ENCODE data around the gene ATP13A3. TPM values are rescaled to one million over a fixed set of nuclear protein-coding genes. Genes with fewer than 3 reads are reported as not detected.

The ATP13A3 gene
- total and polyA plus RNA-seq, 2 donors (not counting 1 experiment from before 2014, with no cell fraction given), result 222 to 285 TPM

GRCh38 chr3:194512895-194513601, 26.2 kb upstream of the ATP13A3 start:
- peak in 1 of 2 donors; percentile 61 for DNase-seq (ENCODE audit: low read depth in 2 of 2)
- Histone ChIP-seq H3K9ac (ENCODE audit: insufficient read depth, low read length) (no peak overlapping the region), H2AFZ (ENCODE audit: low read length) (no peak overlapping the region), H3K79me2 (ENCODE audit: control insufficient read depth, insufficient read depth, low read length) (no peaks in the 10 kb centered on the region), H3K36me3 (ENCODE audit: control insufficient read depth, insufficient read depth, low read length) (no peaks in the 10 kb centered on the region), H3K27ac (ENCODE audit: insufficient read depth, low read length) (no peak overlapping the region), H3K4me1 (ENCODE audit: control insufficient read depth, extremely low read depth, insufficient read depth, low read length) (peaks cover 3% of the 10 kb centered on the region), H4K20me1 (ENCODE audit: control insufficient read depth, extremely low read depth, insufficient read depth, low read length) (no peaks in the 10 kb centered on the region), H3K9me3 (ENCODE audit: control insufficient read depth, insufficient read depth, low read depth, low read length) (no peaks in the 10 kb centered on the region), H3K4me2 (ENCODE audit: extremely low read depth, insufficient read depth, low read length) (no peak overlapping the region), H3K27me3 (ENCODE audit: control insufficient read depth, insufficient read depth, low read length) (no peaks in the 10 kb centered on the region), H3K4me3 (replicated peaks in 1 of 4; ENCODE audit: control extremely low read depth in 1 of 4, insufficient read depth in 1 of 4, low read depth in 3 of 4, low read length in 4 of 4) (no peak overlapping the region)
- no peak for TF ChIP-seq EZH2 (IDR thresholded peaks at IDR 0.05; ENCODE audit: low read length, missing control alignments)
- TF ChIP-seq CTCF (conservative IDR thresholded peaks at IDR 0.05 in 1 of 2, IDR thresholded peaks at IDR 0.05 in 1 of 2; ENCODE audit: low read depth in 1 of 2, low read length in 2 of 2), result no peak

GRCh38 chr3:194508491-194509453, 22.0 kb upstream of the ATP13A3 start:
- Histone ChIP-seq H3K4me1 (ENCODE audit: control insufficient read depth, extremely low read depth, insufficient read depth, low read length) (peaks cover 8% of the 10 kb centered on the region), H3K9me3 (ENCODE audit: control insufficient read depth, insufficient read depth, low read depth, low read length) (no peaks in the 10 kb centered on the region), H4K20me1 (ENCODE audit: control insufficient read depth, extremely low read depth, insufficient read depth, low read length) (no peaks in the 10 kb centered on the region), H3K9ac (ENCODE audit: insufficient read depth, low read length) (no peak overlapping the region), H3K4me2 (ENCODE audit: extremely low read depth, insufficient read depth, low read length) (no peak overlapping the region), H3K27ac (ENCODE audit: insufficient read depth, low read length) (no peak overlapping the region), H3K4me3 (replicated peaks in 1 of 4; ENCODE audit: control extremely low read depth in 1 of 4, insufficient read depth in 1 of 4, low read depth in 3 of 4, low read length in 4 of 4) (no peak overlapping the region), H3K79me2 (ENCODE audit: control insufficient read depth, insufficient read depth, low read length) (no peaks in the 10 kb centered on the region), H3K36me3 (ENCODE audit: control insufficient read depth, insufficient read depth, low read length) (no peaks in the 10 kb centered on the region), H3K27me3 (ENCODE audit: control insufficient read depth, insufficient read depth, low read length) (no peaks in the 10 kb centered on the region), H2AFZ (ENCODE audit: low read length) (no peak overlapping the region)
- TF ChIP-seq EZH2 (IDR thresholded peaks at IDR 0.05; ENCODE audit: low read length, missing control alignments), result no peak
- DNase-seq (ENCODE audit: low read depth in 2 of 2), result peak in 1 of 2 donors; percentile 34

GRCh38 chr3:194507571-194507970, 20.8 kb upstream of the ATP13A3 start:
- no peaks in the 10 kb centered on the region for H3K27me3 ChIP-seq (ENCODE audit: control insufficient read depth, insufficient read depth, low read length)
- no peaks in the 10 kb centered on the region for H3K9me3 ChIP-seq (ENCODE audit: control insufficient read depth, insufficient read depth, low read depth, low read length)
- no peaks in the 10 kb centered on the region for H4K20me1 ChIP-seq (ENCODE audit: control insufficient read depth, extremely low read depth, insufficient read depth, low read length)
- no peaks in the 10 kb centered on the region for H3K36me3 ChIP-seq (ENCODE audit: control insufficient read depth, insufficient read depth, low read length)
- peaks cover 8% of the 10 kb centered on the region for H3K4me1 ChIP-seq (ENCODE audit: control insufficient read depth, extremely low read depth, insufficient read depth, low read length)
- H3K4me3 ChIP-seq (replicated peaks in 1 of 4; ENCODE audit: control extremely low read depth in 1 of 4, insufficient read depth in 1 of 4, low read depth in 3 of 4, low read length in 4 of 4), result no peak overlapping the region
- no peak overlapping the region for H3K27ac ChIP-seq (ENCODE audit: insufficient read depth, low read length)
- TF ChIP-seq EZH2 (IDR thresholded peaks at IDR 0.05; ENCODE audit: low read length, missing control alignments), result no peak
- no peak for TF ChIP-seq CTCF (conservative IDR thresholded peaks at IDR 0.05 in 1 of 2, IDR thresholded peaks at IDR 0.05 in 1 of 2; ENCODE audit: low read depth in 1 of 2, low read length in 2 of 2)
- H2AFZ ChIP-seq (ENCODE audit: low read length), result no peak overlapping the region
- no peak for DNase-seq (ENCODE audit: low read depth in 2 of 2)
- no peaks in the 10 kb centered on the region for H3K79me2 ChIP-seq (ENCODE audit: control insufficient read depth, insufficient read depth, low read length)
- H3K4me2 ChIP-seq (ENCODE audit: extremely low read depth, insufficient read depth, low read length), result no peak overlapping the region
- H3K9ac ChIP-seq (ENCODE audit: insufficient read depth, low read length), result no peak overlapping the region
